Subcutaneous abdominal adipose tissue (tissue), 5 donors: ENCODE results near the gene DHCR24.

Experiments
- H3K27ac ChIP-seq: one replicate; pipeline ENCODE4 v1.7.0; 2013; ENCODE audit warnings: low read depth, mild to moderate bottlenecking, inconsistent platforms, low read length, moderate library complexity
- H3K27me3 ChIP-seq, 5 donors: one replicate each; pipeline ENCODE4 v1.7.0; 2013; ENCODE audit warnings: low read length in 5 of 5, inconsistent platforms in 1 of 5; ENCODE audit not compliant: control insufficient read depth in 5 of 5, insufficient read depth in 4 of 5
- H3K36me3 ChIP-seq, 5 donors: one replicate each; pipeline ENCODE4 v1.7.0; 2013; ENCODE audit warnings: low read length in 5 of 5; ENCODE audit not compliant: control insufficient read depth in 5 of 5, insufficient read depth in 5 of 5
- H3K4me1 ChIP-seq, 5 donors: one replicate each; pipeline ENCODE4 v1.7.0; 2013; ENCODE audit warnings: low read length in 5 of 5, mild to moderate bottlenecking in 3 of 5, moderate library complexity in 1 of 5; ENCODE audit not compliant: control insufficient read depth in 5 of 5, insufficient read depth in 5 of 5
- H3K4me3 ChIP-seq, 5 donors: one replicate each; pipeline ENCODE4 v1.7.0; 2013; ENCODE audit warnings: low read length in 5 of 5, low read depth in 1 of 5
- H3K9ac ChIP-seq, 5 donors: one replicate each; pipeline ENCODE4 v1.7.0; 2013; ENCODE audit warnings: low read length in 5 of 5, mild to moderate bottlenecking in 4 of 5, moderate library complexity in 3 of 5
- H3K9me3 ChIP-seq, 5 donors: one replicate each; pipeline ENCODE4 v1.7.0; 2013; ENCODE audit warnings: low read length in 5 of 5; ENCODE audit not compliant: control insufficient read depth in 5 of 5
- donor health status: healthy.
- donor health status: healthy.
- donor health status: healthy.
- donor health status: healthy.
- donor health status: healthy.

Gene DHCR24

GRCh38 chr1:54866801-54867716, 19.9 kb downstream of the DHCR24 start:
- Histone ChIP-seq H3K9me3 (no peaks in the 10 kb centered on the region), H3K4me3 (no peak overlapping the region), H3K27ac (no peak overlapping the region), H3K4me1 (peaks cover 0 to 10% (median 6%) of the 10 kb centered on the region in 5 donors), H3K9ac (no peak overlapping the region), H3K27me3 (no peaks in the 10 kb centered on the region), H3K36me3 (peaks cover 0 to 56% (median 35%) of the 10 kb centered on the region in 5 donors)

DNA sequence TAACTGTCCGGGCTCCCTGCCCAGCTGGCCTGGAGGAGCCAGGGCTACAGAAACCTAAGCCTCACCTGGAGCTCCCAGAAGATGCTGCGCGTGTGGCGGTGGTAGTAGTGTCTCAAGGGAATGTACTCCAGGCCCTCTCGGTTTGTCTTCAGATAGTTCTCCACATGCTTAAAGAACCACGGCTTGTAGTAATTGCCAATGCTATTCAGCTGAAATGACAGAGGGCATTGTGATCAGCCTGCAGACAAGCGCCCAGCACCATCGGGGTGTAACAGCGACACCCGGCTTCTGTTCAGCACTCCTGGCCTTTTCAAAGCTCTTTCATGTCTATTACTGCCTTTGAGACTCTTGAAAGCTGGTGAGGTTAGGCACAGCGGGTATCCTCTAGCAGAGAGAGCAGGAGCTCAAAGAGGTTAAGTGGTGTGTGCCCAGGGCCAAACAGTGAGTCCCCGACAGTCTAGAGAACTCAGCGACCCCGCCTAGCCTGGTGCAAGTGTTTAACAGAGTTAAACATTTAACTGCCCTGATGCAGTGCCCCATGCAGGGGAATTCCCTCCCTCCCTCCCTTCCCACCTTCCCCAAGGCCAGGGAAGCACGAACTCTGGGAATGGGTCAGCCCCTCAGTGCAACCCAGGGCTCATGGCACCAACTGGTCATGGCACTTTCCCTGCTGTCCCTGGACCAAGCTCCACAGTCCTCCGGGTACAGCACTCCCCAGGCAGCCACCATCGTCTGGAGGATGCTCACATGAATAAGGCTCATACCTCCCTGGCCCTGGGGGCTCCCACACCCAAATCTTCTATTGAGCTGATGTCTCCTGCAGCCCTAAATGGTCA, 21.5 kb downstream of the DHCR24 start:
- peaks cover 0 to 11% (median 8%) of the 10 kb centered on the region in 5 donors for H3K4me1 ChIP-seq
- no peak overlapping the region for H3K27ac ChIP-seq
- H3K9me3 ChIP-seq = no peaks in the 10 kb centered on the region
- peaks cover 0 to 43% (median 26%) of the 10 kb centered on the region in 5 donors for H3K36me3 ChIP-seq
- H3K9ac ChIP-seq = no peak overlapping the region
- no peaks in the 10 kb centered on the region for H3K27me3 ChIP-seq
- no peak overlapping the region for H3K4me3 ChIP-seq

DNA sequence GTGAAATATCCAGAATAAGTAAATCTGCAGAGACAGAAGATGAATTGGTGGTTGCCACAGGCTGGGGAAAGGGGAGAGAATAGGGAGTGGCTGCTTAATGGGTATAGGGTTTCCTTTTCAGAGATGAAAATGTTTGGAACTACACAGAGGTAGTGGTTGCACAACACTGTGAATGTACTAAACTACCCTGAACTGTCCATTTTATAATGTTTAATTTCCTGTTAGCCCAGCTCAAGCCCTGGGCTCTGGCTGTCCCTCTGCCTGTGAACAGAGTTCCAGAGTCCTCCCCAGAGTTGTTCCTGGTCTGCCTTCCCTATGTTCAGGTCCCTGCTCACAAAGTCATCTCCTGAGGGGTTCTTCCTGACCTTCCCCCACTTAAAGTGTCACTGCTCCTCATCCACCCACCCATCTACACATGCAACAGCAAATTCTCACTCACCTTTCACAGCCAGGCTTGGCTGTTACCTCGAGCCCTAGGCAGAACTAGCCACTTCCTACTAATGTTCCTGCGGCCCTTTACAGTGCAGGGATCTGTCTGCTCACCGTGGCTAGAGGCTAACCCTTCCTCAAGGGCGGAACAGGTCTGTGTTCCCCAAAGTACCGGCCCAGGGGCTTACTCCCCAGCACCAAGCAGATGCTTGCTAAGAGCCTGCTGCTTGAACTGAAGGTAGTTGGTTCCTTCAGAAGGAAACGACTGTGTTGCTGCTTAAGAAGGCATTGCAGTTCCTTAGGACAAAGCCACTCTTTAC, 22.4 kb downstream of the DHCR24 start:
- Histone ChIP-seq H3K4me3 (no peak overlapping the region), H3K9ac (no peak overlapping the region), H3K36me3 (peaks cover 0 to 41% (median 26%) of the 10 kb centered on the region in 5 donors), H3K9me3 (no peaks in the 10 kb centered on the region), H3K27me3 (no peaks in the 10 kb centered on the region), H3K27ac (no peak overlapping the region), H3K4me1 (peaks cover 0 to 11% (median 8%) of the 10 kb centered on the region in 5 donors)

DNA sequence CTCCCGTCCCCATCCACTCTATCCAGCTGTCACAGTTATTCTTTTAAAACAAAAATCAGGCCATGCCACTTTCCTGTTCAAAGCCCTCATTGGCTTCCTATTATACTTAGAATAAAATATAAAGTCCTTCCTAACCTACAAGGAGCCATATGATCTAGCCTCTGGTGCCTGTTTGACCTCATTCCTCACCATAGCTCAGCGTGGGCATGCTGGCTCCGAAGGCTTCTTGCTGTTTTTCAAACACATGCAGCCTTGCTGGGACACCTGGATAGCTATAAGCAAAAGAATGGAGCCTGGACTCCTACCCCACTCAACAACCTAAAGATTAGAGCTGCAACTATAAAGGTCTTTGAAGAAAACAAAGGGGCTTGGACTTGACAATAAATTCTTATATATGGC, 23.7 kb downstream of the DHCR24 start:
- Histone ChIP-seq H3K36me3 (peaks cover 0 to 37% (median 26%) of the 10 kb centered on the region in 5 donors), H3K27me3 (no peaks in the 10 kb centered on the region), H3K4me1 (peaks cover 0 to 12% (median 8%) of the 10 kb centered on the region in 5 donors), H3K9me3 (no peaks in the 10 kb centered on the region), H3K4me3 (no peak overlapping the region), H3K9ac (no peak overlapping the region), H3K27ac (no peak overlapping the region)

DNA sequence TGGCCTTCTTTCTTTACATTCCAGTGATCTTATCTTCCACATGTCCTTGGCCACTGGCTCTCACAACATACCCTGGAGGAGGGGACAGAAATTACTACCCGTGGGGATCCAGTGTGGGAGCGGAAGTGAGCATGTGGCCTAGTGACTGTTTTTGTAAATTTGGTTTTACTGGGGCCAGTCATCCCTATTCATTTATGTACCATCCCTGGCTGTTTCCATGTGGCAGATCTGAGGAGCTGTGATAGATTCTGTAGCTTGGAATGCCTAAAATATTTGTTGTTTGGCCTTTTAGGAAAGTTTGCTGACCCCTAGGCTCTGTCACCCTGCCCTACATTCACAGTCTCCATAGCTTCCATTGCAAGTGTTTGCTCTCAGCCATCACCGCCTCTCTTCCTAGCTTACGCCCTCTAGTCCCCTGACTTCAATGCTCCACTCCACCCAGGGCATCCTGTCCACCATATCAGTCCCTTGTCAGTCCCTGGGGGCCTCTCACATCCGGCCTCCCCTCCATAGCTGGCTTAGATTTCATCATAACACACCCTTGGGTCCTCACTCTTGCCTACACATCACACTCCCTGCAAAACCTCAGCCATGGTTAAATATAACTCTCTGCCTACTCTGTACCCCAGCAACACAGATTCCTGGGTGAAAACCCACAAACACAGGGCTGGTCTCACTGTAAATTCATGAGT, 25.8 kb downstream of the DHCR24 start:
- no peak overlapping the region for H3K4me3 ChIP-seq
- no peaks in the 10 kb centered on the region for H3K27me3 ChIP-seq
- no peaks in the 10 kb centered on the region for H3K9me3 ChIP-seq
- H3K9ac ChIP-seq = no peak overlapping the region
- peaks cover 0 to 25% (median 18%) of the 10 kb centered on the region in 5 donors for H3K36me3 ChIP-seq
- H3K27ac ChIP-seq = no peak overlapping the region
- peaks cover 4 to 23% (median 17%) of the 10 kb centered on the region in 5 donors for H3K4me1 ChIP-seq

GRCh38 chr1:54859700-54860391, 27.1 kb downstream of the DHCR24 start:
- H3K4me3 ChIP-seq = no peak overlapping the region
- H3K9ac ChIP-seq = no peak overlapping the region
- no peak overlapping the region for H3K27ac ChIP-seq
- peaks cover 4 to 26% (median 17%) of the 10 kb centered on the region in 5 donors for H3K4me1 ChIP-seq
- H3K36me3 ChIP-seq = peaks cover 0 to 14% (median 12%) of the 10 kb centered on the region in 5 donors
- H3K27me3 ChIP-seq = no peaks in the 10 kb centered on the region
- H3K9me3 ChIP-seq = no peaks in the 10 kb centered on the region

- Histone ChIP-seq H3K27ac (no peak overlapping the region), H3K36me3 (peaks cover 0 to 17% (median 12%) of the 10 kb centered on the region in 5 donors), H3K4me1 (peaks cover 4 to 30% (median 17%) of the 10 kb centered on the region in 5 donors), H3K9ac (no peak overlapping the region), H3K27me3 (no peaks in the 10 kb centered on the region), H3K9me3 (no peaks in the 10 kb centered on the region), H3K4me3 (peak overlapping the region in 1 of 5 donors; percentile 4)
Measured at GRCh38 chr1:54857746-54858561, 29.0 kb downstream of the DHCR24 start.

DNA sequence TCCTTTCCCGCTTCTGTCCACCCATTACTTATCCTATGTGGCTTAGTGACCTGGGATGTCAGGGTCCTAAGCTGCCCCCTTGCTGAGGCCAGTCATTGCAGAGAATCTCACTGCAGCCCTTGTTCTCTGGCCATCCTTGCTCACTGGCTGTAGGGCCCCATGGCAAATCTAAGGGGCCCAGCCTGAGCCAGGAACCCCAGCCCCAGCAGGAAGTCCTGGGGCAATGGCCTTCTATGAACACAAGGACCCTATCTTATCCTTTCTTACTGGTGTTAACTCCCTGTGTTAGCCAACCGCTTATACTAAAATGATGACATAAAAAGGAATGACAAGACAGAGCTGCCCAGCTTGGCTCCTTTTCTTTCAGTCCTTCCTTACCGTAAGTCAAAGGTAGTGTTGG, 29.9 kb downstream of the DHCR24 start:
- peak overlapping the region; percentile 84 for H3K27ac ChIP-seq
- H3K36me3 ChIP-seq = peaks cover 0 to 22% (median 20%) of the 10 kb centered on the region in 5 donors

More for the DNA sequence above, 29.9 kb downstream of the DHCR24 start:
- no peaks in the 10 kb centered on the region for H3K27me3 ChIP-seq
- H3K4me3 ChIP-seq = no peak overlapping the region
- peak overlapping the region in 1 of 5 donors; percentile 29 for H3K9ac ChIP-seq
- H3K9me3 ChIP-seq = no peaks in the 10 kb centered on the region
- peaks cover 4 to 30% (median 17%) of the 10 kb centered on the region in 5 donors for H3K4me1 ChIP-seq
